HEK293 (cell line): ENCODE data around the gene CLTCL1.
"Not testable (repeated sequence)": the region's sequence is repeated elsewhere in the genome, so short reads cannot be mapped to it uniquely, and the experiment has no call there.

Experiments used
- CTCF ChIA-PET: fragments of 350-600 bp; formaldehyde crosslinking; extraction: SDS; loops from one replicate; lab custom pipeline; 2021; ENCODE audit warnings: antibody characterized with exemption; lab: Yijun Ruan, JAX
- POLR2A ChIA-PET: fragments of 300-600 bp; formaldehyde crosslinking; extraction: SDS; loops from one replicate; lab custom pipeline; 2020; ENCODE audit warnings: antibody characterized with exemption, inconsistent platforms; lab: Yijun Ruan, JAX
- H3K27ac ChIP-seq: fragments of 200-500 bp; sonication (Bioruptor generic); 2 replicates; pipeline ENCODE4 v1.5.1; 2014; ENCODE audit warnings: low read depth, low read length, control low read depth, inconsistent platforms; ENCODE audit errors: extremely low read depth
- H3K36me3 ChIP-seq, 2 experiments: fragments of 200-500 bp in 1 of 2; sonication (Bioruptor generic) in 1 of 2; 1 replicate in 1 of 2; 2 replicates in 1 of 2; pipeline ENCODE4 v1.5.1; 2014 to 2017; ENCODE audit warnings: inconsistent platforms in 2 of 2, low read length in 2 of 2; ENCODE audit not compliant: control insufficient read depth in 2 of 2, insufficient read depth in 1 of 2
- H3K4me1 ChIP-seq: fragments of 200-500 bp; sonication (Bioruptor generic); 2 replicates; pipeline ENCODE4 v1.5.1; 2014; ENCODE audit warnings: mild to moderate bottlenecking, low read length, inconsistent platforms; ENCODE audit not compliant: control insufficient read depth, insufficient read depth
- H3K4me3 ChIP-seq: 2 replicates; pipeline ENCODE4 v1.5.1; 2011; ENCODE audit warnings: low read depth, mild to moderate bottlenecking, control low read depth, low read length, moderate library complexity
- H3K9me3 ChIP-seq: fragments of 200-500 bp; sonication (Bioruptor generic); 2 replicates; pipeline ENCODE4 v1.5.1; 2014; ENCODE audit warnings: low read depth, low read length, inconsistent platforms; ENCODE audit not compliant: control insufficient read depth, insufficient read depth
- FEZF1 ChIP-seq: fragments of 450-650 bp; formaldehyde crosslinking; IDR thresholded peaks from 2 replicates; pipeline ENCODE4 v1.5.1; 2016; ENCODE audit warnings: missing biosample characterization, missing genetic modification characterization
- KLF1 ChIP-seq: fragments of 450-650 bp; formaldehyde crosslinking; IDR thresholded peaks from 2 replicates; pipeline ENCODE4 v1.5.1; 2016; ENCODE audit warnings: missing biosample characterization, missing genetic modification characterization
- KLF9 ChIP-seq: fragments of 450-650 bp; formaldehyde crosslinking; IDR thresholded peaks from 2 replicates; pipeline ENCODE4 v1.5.1; 2016; ENCODE audit warnings: missing biosample characterization, missing genetic modification characterization, low read depth
- REST ChIP-seq: fragments of 450-650 bp; formaldehyde crosslinking; IDR thresholded peaks from 2 replicates; pipeline ENCODE4 v1.5.1; 2016; ENCODE audit warnings: missing biosample characterization, missing genetic modification characterization
- ZFP69B ChIP-seq: fragments of 450-650 bp; formaldehyde crosslinking; IDR thresholded peaks from 2 replicates; pipeline ENCODE4 v1.5.1; 2016; ENCODE audit warnings: missing biosample characterization, missing genetic modification characterization
- ZNF146 ChIP-seq: fragments of 450-650 bp; formaldehyde crosslinking; IDR thresholded peaks from 2 replicates; pipeline ENCODE4 v1.5.1; 2016; ENCODE audit warnings: missing biosample characterization, missing genetic modification characterization
- ZNF239 ChIP-seq: fragments of 450-650 bp; formaldehyde crosslinking; IDR thresholded peaks from 2 replicates; pipeline ENCODE4 v1.5.1; 2016; ENCODE audit warnings: missing biosample characterization, missing genetic modification characterization
- ZNF580 ChIP-seq: fragments of 450-650 bp; formaldehyde crosslinking; IDR thresholded peaks from 2 replicates; pipeline ENCODE4 v1.5.1; 2016; ENCODE audit warnings: missing biosample characterization, missing genetic modification characterization
- ZNF654 ChIP-seq: fragments of 450-650 bp; formaldehyde crosslinking; IDR thresholded peaks from 2 replicates; pipeline ENCODE4 v1.5.1; 2016; ENCODE audit warnings: low read depth, missing biosample characterization, missing genetic modification characterization
- ZSCAN16 ChIP-seq: fragments of 450-650 bp; formaldehyde crosslinking; IDR thresholded peaks from 2 replicates; pipeline ENCODE4 v1.5.1; 2016; ENCODE audit warnings: missing biosample characterization, missing genetic modification characterization
- TF ChIP-seq, protein P1 (sequence below): fragments of 450-650 bp; formaldehyde crosslinking; IDR thresholded peaks from 2 replicates; pipeline ENCODE4 v1.5.1; 2017; ENCODE audit warnings: missing biosample characterization, missing genetic modification characterization
- TF ChIP-seq, protein P2 (sequence below): fragments of 450-650 bp; formaldehyde crosslinking; IDR thresholded peaks from 2 replicates; pipeline ENCODE4 v1.5.1; 2016; ENCODE audit warnings: missing biosample characterization, missing genetic modification characterization

The CLTCL1 gene

GRCh38 chr22:19203834-19204233 lies 87.7 kb downstream of the CLTCL1 start:
- ChIA-PET POLR2A (no interaction called here), CTCF (interaction anchor here (0.6 kb wide), 1 partner anchor 14 kb away, joined by 3 read pairs; no protein-coding TSS in a partner anchor)
- no peak for TF ChIP-seq ZNF580 (tag by site-specific recombination)
- TF ChIP-seq ZNF239 = no peak
- TF ChIP-seq, protein P1, sequence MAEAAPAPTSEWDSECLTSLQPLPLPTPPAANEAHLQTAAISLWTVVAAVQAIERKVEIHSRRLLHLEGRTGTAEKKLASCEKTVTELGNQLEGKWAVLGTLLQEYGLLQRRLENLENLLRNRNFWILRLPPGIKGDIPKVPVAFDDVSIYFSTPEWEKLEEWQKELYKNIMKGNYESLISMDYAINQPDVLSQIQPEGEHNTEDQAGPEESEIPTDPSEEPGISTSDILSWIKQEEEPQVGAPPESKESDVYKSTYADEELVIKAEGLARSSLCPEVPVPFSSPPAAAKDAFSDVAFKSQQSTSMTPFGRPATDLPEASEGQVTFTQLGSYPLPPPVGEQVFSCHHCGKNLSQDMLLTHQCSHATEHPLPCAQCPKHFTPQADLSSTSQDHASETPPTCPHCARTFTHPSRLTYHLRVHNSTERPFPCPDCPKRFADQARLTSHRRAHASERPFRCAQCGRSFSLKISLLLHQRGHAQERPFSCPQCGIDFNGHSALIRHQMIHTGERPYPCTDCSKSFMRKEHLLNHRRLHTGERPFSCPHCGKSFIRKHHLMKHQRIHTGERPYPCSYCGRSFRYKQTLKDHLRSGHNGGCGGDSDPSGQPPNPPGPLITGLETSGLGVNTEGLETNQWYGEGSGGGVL (tag by site-specific recombination) = no peak
- TF ChIP-seq KLF9 (tag by site-specific recombination) = no peak
- TF ChIP-seq KLF1 (tag by site-specific recombination) = peak; percentile 69
- TF ChIP-seq ZFP69B (tag by site-specific recombination) = no peak
- no peak for TF ChIP-seq FEZF1 (tag by site-specific recombination)
- TF ChIP-seq, protein P2, sequence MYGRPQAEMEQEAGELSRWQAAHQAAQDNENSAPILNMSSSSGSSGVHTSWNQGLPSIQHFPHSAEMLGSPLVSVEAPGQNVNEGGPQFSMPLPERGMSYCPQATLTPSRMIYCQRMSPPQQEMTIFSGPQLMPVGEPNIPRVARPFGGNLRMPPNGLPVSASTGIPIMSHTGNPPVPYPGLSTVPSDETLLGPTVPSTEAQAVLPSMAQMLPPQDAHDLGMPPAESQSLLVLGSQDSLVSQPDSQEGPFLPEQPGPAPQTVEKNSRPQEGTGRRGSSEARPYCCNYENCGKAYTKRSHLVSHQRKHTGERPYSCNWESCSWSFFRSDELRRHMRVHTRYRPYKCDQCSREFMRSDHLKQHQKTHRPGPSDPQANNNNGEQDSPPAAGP (tag by site-specific recombination) = peak; percentile 59; the same call in 1 of the 2 replicates
- no peak for TF ChIP-seq ZSCAN16 (tag by site-specific recombination)
- TF ChIP-seq ZNF654 (tag by site-specific recombination) = no peak
- TF ChIP-seq, all 188 proteins: peak for 2

DNA sequence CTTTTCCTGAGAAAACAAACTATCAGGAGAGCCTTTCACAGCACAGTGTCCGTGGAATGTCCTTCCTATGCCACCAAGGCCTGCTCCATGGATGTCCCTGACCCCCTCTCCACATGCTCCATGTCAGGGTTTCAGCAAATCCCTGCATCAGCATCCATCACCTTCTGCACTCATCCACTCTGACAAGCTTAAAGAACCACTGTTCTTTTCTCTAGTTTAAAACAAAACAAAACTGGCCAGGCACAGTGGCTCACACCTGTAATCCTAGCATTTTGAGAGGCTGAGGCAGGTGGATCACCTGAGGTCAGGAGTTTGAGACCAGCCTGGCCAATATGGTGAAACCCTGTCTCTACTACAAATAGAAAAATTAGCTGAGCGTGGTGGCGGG lies 88.7 kb downstream of the CLTCL1 start:
- H3K4me3 ChIP-seq, POLR2A ChIA-PET, H3K4me1 ChIP-seq, H3K9me3 ChIP-seq, H3K27ac ChIP-seq: not testable (repeated sequence)
- CTCF ChIA-PET = interaction anchor here (0.6 kb wide), 1 partner anchor 169 kb away, joined by 3 read pairs; no protein-coding TSS in a partner anchor
- peaks cover 3 to 13% of the 10 kb centered on the region in 2 experiments; a peak in 2 of 3 replicates for H3K36me3 ChIP-seq

More at GRCh38 chr22:19203834-19204233, 87.7 kb downstream of the CLTCL1 start:
- Histone ChIP-seq H3K27ac (no peak overlapping the region), H3K4me1 (no peaks in the 10 kb centered on the region), H3K9me3 (no peaks in the 10 kb centered on the region), H3K36me3 (peaks cover 3 to 13% of the 10 kb centered on the region in 2 experiments; a peak in 2 of 3 replicates), H3K4me3 (no peak overlapping the region)

DNA sequence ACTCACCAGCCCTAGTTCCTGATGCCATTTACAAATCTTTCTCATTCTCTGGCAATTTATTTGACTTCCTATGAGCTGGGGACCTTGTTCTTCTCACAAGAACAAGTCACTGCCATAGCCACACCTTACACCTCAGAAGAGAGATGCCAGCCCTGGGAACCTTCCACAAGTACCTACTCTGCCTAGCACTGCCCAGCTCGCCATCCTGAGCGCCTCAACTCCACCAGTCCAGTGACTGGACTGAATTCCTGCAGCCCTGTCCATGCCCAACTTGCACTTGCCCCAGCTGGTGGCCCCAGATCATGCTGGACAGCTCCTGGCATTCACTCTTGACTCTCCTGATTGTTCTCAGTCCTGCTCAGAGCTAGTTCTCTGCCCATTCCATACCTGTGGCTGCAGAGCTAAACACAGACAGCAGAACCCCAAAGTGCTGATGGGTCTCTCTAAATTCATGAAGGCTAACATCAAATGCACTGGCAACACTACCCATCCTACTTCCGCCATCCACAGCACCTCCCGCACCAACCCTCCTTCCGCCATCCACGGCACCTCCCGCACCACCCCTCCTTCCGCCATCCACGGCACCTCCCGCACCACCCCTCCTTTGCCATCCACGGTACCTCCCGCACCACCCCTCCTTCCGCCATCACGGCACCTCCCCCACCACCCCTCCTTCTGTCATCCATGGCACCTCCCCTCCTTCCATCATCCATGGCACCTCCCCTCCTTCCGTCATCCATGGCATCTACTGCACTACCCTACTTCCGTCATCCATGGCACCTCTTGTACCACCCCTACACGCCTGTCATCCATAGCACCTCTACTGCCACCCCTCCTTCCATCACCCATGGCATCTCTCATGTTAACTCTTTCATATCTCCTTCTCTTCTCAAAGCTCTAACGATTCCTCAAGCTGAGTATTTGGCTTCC lies 89.4 kb downstream of the CLTCL1 start:
- Histone ChIP-seq H3K27ac (no peak overlapping the region), H3K9me3 (no peaks in the 10 kb centered on the region), H3K4me3 (no peak overlapping the region), H3K36me3 (peaks cover 3 to 14% of the 10 kb centered on the region in 2 experiments; a peak in 2 of 3 replicates), H3K4me1 (no peaks in the 10 kb centered on the region)
- POLR2A ChIA-PET = interaction anchor here (0.7 kb wide), 1 partner anchor 61 kb away, joined by 3 read pairs; no protein-coding TSS in a partner anchor
- CTCF ChIA-PET = interaction anchor here (0.6 kb wide), 1 partner anchor 170 kb away, joined by 3 read pairs; no protein-coding TSS in a partner anchor
- no peak for TF ChIP-seq ZNF146
- peak; percentile 91 for TF ChIP-seq REST (tag by site-specific recombination)
